Retinal pigment epithelial cell (primary cell): ENCODE results near the gene MYO7B.

Experiments used
- DNase-seq: peaks from one replicate; pipeline ENCODE4 v3.0.0-alpha.2; 2010; ENCODE audit warnings: low read depth
- H3K4me3 ChIP-seq: 2 replicates; pipeline ENCODE4 v1.5.1; 2011; ENCODE audit warnings: mild to moderate bottlenecking, low read length, control low read depth, moderate library complexity
- CTCF ChIP-seq: conservative IDR thresholded peaks from 2 replicates; pipeline ENCODE4 v1.5.1; 2011; ENCODE audit warnings: low read depth, low read length, control low read depth, inconsistent platforms

The MYO7B gene

GRCh38 chr2:127511917-127512316, 23.6 kb upstream of the MYO7B start:
- no peak overlapping the region for H3K4me3 ChIP-seq
- no peak for TF ChIP-seq CTCF
- no peak for DNase-seq

DNA sequence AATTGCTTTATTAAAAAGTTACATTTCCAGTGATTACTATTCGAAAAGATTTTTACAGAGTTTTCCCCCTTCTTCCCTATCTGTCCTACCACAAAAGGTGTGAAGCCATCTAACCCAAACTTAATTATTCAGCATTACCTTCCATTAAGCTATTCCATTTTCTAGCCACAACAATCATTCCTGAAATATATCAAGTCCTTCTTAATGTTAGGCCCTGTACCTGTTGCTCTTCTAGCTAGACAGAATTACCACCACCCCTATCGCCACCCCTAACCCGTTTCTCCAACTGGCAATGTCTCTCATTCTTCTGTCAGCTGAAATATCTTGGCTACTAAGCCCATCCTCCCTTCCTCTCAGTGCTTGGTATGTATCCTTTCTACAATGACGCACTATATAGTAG, 23.1 kb upstream of the MYO7B start:
- TF ChIP-seq CTCF: no peak
- no peak overlapping the region for H3K4me3 ChIP-seq
- DNase-seq: no peak

GRCh38 chr2:127514076-127514475, 21.4 kb upstream of the MYO7B start:
- no peak for DNase-seq
- TF ChIP-seq CTCF: no peak
- no peak overlapping the region for H3K4me3 ChIP-seq

- DNase-seq: no peak
- H3K4me3 ChIP-seq: no peak overlapping the region
- TF ChIP-seq CTCF: no peak
Measured at GRCh38 chr2:127514485-127514884, 21.0 kb upstream of the MYO7B start.

DNA sequence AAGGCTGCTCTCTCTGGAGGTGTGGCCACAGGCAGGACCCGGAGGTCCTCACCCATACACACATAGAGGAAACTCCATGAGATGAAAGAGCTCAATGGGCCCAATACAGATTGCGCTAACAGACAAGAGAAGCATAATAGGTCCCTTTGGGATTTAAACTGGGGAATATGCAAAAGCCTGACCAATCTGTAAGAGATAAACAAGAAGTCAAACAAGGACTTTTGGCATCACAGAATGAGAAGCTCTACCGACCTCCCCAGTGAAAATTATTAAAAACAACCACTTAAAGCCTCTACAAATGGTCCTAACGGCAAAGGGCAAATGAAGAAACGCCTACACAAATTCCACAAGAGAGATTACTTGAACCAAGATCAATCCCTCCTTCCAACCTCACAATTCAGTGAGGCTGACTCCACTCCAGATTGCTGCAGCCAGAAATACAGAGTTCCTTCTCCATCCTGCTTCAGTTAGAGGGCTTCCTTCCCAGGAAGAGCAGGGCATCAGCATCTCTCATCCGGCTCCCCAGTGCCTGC, 20.0 kb upstream of the MYO7B start:
- no peak overlapping the region for H3K4me3 ChIP-seq
- DNase-seq: no peak
- TF ChIP-seq CTCF: no peak

DNA sequence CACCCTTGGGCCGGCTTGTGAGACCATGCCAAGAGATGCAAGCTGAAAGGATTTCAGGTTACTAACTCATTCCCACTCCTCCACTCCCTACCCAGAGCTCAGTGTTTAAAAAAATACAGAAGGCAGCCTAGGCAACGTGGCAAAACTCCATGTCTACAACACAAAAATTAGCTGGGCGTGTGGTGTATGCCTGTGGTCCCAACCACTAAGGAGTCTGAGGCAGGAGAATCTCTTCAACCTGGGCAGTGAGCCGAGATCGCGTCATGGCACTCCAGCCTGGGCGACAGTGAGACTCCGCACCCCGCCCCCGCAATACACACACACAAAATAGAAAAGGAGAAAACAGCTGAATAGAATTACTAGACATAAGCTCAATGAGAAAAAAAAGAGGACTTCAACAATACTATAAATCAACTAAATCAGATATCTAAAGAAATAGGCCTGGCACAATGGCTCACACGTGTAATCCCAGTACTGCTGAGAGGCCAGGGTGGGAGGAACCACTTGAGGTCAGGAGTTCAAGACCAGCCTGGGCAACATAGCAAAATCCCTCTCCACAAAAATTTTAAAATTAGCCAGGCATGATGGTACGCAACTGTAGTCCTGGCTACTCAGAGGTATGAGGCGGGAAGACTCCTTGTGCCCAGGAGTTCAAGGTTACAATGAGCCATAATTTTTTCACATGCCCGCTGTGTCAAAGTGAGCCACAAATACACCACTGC, 19.3 kb upstream of the MYO7B start:
- no peak for TF ChIP-seq CTCF
- no peak for DNase-seq
- no peak overlapping the region for H3K4me3 ChIP-seq

DNA sequence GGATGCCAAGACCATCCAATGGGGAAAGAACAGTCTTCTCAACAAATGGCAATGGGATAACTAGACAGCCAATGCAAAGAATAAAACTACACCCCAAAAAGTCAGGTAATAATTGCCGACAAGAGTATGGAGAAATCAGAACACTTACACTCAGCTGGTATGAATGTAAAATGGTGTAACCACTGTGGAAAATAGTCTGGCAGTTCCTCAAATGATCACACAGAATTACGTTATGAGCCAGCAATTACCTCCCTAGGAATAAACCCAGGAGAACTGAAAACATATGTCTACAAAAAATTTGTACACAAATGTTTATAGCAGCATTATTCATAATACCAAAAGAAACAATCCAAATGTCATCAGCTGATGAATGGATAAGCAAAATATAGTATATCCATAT, 18.0 kb upstream of the MYO7B start:
- H3K4me3 ChIP-seq: no peak overlapping the region
- DNase-seq: no peak
- TF ChIP-seq CTCF: no peak
